Brain microvascular endothelial cell (primary cell): Measurements from ENCODE around the gene PHEX.

ENCODE experiments used
- DNase-seq: peaks from one replicate; pipeline ENCODE4 v3.0.0-alpha.2; 2020
- H3K27ac ChIP-seq: fragments of 250-450 bp; sonication (Bioruptor Pico); 2 replicates; pipeline ENCODE4 v1.5.1; 2020; ENCODE audit warnings: mild to moderate bottlenecking, moderate library complexity
- H3K27me3 ChIP-seq: fragments of 250-450 bp; sonication (Bioruptor Pico); replicated peaks from 2 replicates; pipeline ENCODE4 v1.5.1; 2020; ENCODE audit warnings: mild to moderate bottlenecking
- H3K36me3 ChIP-seq: fragments of 250-450 bp; sonication (Bioruptor Pico); replicated peaks from 2 replicates; pipeline ENCODE4 v1.5.1; 2020; ENCODE audit warnings: mild to moderate bottlenecking
- H3K4me3 ChIP-seq: 2 replicates; pipeline ENCODE4 v1.5.1; 2011; ENCODE audit warnings: low read depth, mild to moderate bottlenecking, control low read depth, low read length, moderate library complexity
- CTCF ChIP-seq: IDR thresholded peaks from 2 replicates; pipeline ENCODE4 v1.5.1; 2011; ENCODE audit warnings: low read depth, mild to moderate bottlenecking, moderate library complexity, low read length, control low read depth, inconsistent platforms; ENCODE audit errors: missing control alignments
- in situ Hi-C: cut with HindIII; loops from 2 replicates; pipeline ENCODE4 v1.10.0; 2017; ENCODE audit warnings: low sequenced_read_pairs, low pct_ligation_motif_present

The PHEX gene

GRCh38 chrX:22121161-22121560 is 89.0 kb downstream of the PHEX start:
- no peak overlapping the region for H3K27ac ChIP-seq
- in situ Hi-C loops: no loop called here
- H3K27me3 ChIP-seq: no peaks in the 10 kb centered on the region
- H3K4me3 ChIP-seq: no peak overlapping the region
- no peak for TF ChIP-seq CTCF
- H3K36me3 ChIP-seq: no peaks in the 10 kb centered on the region
- DNase-seq: no peak

GRCh38 chrX:22122510-22122909 is 90.4 kb downstream of the PHEX start:
- no peak for TF ChIP-seq CTCF
- peak; percentile 41 for DNase-seq
- Histone ChIP-seq H3K27ac (no peak overlapping the region), H3K27me3 (no peaks in the 10 kb centered on the region), H3K36me3 (no peaks in the 10 kb centered on the region), H3K4me3 (no peak overlapping the region)
- in situ Hi-C loops: no loop called here

DNA sequence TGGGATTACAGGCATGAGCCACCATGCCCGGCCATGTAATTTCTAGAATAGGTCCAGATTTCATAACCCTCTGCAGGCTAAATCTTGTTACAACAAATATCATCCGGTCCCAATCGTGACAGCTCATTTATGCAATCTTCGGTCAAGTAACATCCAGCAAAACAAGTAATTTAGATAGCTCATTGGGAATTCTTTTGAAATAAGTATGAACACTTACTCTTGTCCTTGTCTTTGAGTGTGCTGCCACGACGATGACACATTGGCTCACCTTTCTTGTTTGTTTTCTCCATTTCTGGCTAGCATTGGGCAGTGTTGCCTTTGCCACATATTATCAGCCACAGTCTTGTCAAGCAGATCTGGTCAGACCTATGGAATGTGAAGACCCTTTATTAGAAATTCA is 92.0 kb downstream of the PHEX start:
- H3K27ac ChIP-seq: no peak overlapping the region
- no peak overlapping the region for H3K4me3 ChIP-seq
- no peak for TF ChIP-seq CTCF
- in situ Hi-C loops: no loop called here
- no peaks in the 10 kb centered on the region for H3K36me3 ChIP-seq
- no peak for DNase-seq
- no peaks in the 10 kb centered on the region for H3K27me3 ChIP-seq

- no peak for TF ChIP-seq CTCF
- no peak overlapping the region for H3K27ac ChIP-seq
Observed at GRCh38 chrX:22125481-22125880, 93.4 kb downstream of the PHEX start.

DNA sequence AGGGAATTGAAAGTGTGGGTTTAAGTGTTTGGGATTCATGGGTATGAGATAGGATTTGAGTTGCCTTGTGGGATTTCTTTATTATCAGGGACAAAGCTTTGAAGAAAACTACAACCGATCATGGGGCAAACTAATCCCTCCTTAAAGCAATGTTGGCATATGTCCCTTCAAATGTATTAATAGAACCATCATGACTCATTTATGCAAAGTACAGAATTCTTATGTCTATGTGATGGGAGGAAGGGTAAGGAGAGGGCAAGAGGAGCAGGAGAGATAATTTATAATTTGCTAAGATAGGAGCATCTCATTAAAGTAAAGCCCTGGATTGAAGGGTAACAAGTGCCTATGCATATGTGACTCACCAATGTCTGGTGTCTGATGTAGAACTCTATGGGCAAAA is 94.2 kb downstream of the PHEX start:
- in situ Hi-C loops: no loop called here

More at GRCh38 chrX:22125481-22125880, 93.4 kb downstream of the PHEX start:
- Histone ChIP-seq H3K4me3 (no peak overlapping the region), H3K36me3 (no peaks in the 10 kb centered on the region), H3K27me3 (no peaks in the 10 kb centered on the region)
- DNase-seq: no peak
- in situ Hi-C loops: no loop called here

More for the DNA sequence above, 94.2 kb downstream of the PHEX start:
- Histone ChIP-seq H3K36me3 (no peaks in the 10 kb centered on the region), H3K4me3 (no peak overlapping the region), H3K27ac (no peak overlapping the region), H3K27me3 (no peaks in the 10 kb centered on the region)
- DNase-seq: no peak
- TF ChIP-seq CTCF: no peak
